ENCODE results near the gene CCNG2.

The CCNG2 gene

GRCh38 chr4:77145842-77146185 lies 11.2 kb upstream of the CCNG2 start:
- H3K4me3 ChIP-seq (ENCODE audit: low read depth, low read length) = no peak overlapping the region
- no peak for DNase-seq (ENCODE audit: low read depth)

DNA sequence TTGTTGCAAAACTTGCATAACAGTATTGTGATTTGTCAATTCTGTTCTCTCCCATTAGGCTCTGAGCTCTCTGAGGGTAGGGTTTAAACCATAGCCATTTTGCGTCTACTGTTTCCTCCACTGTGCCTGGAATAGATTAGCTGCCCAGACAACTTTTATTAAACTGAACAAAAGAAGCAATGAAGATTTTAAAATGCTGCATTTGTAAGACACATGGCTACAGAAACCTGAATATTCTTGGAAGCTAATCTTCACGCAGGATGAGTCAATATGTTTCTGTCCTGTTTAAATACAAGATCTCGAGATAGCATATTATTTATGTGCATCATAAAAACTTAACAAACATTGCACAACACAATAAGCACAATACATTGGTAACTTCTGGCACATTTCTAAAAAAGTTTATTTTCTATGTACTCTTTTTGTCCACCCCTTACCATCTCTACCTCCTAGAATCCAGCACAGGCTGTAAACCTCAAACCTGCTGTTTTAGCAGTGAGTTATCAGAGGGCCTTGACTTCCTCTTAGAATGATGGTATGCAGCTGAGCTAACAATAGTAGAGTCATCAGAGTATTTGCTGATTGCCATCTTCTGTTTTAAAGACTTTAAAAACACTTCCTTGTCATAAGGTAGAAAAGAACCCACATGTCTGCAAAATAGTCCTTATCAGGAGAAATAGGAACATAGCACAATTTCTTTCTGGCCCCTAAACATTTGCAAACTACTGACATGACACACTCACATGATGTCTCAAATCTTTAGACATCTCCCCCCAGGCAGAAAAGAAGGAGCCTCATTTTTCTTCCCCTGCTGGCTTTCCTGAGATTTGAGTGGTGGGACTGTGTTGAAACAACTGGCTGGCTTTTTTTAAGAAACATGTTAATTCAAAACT lies 10.6 kb upstream of the CCNG2 start:
- no peak for DNase-seq (ENCODE audit: low read depth)
- no peak overlapping the region for H3K4me3 ChIP-seq (ENCODE audit: low read depth, low read length)

DNA sequence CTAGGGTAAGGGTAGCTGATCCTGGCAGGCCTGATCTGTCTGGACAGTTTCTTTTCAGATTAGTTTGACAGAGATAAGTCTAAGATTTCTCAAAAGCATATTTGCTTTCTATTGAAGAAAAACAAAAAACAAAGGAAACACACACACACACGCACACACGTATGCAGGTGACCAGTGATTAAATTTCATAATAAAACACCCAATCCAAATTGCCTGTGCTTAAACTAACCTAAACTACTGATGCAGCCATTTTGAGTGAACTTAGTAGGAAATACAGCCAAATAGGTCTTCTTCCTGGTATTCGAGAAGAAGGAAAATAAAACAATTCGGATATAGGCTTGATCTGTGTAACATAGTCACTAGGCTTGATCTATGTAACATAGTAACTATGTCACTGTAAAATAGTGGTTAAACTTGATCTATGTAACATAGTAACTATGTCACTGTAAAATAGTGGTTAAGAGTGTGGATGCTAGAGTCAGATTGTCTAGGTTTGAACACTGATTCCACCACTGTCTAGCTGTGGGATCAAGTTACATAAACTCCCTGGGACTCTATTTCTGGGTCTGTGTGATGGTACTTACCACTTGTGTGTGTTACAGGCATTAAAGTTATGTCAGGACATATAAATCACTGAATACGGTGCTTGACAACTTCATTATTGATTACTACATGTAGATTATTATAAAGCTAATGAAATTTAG lies 9.8 kb upstream of the CCNG2 start:
- DNase-seq (ENCODE audit: low read depth) = no peak
- H3K4me3 ChIP-seq (ENCODE audit: low read depth, low read length) = no peak overlapping the region

DNA sequence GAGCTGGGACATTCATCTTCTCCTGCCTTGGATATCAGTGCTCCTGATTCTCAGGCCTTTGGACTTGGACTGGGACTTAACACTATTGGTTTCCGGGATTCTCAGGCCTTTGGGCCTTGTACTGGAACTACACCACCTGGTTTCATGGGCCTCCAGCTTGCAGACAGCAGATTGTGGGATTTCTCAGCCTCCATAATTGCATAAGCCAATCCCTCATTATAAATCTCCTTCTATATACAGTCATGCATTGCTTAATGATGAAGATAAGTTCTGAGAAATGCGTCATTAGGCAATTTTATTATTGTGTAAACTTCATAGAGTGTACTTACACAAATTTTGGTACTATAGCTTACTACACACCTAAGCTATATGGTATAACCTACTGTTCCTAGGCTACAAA lies 8.9 kb upstream of the CCNG2 start:
- DNase-seq (ENCODE audit: low read depth) = no peak

DNA sequence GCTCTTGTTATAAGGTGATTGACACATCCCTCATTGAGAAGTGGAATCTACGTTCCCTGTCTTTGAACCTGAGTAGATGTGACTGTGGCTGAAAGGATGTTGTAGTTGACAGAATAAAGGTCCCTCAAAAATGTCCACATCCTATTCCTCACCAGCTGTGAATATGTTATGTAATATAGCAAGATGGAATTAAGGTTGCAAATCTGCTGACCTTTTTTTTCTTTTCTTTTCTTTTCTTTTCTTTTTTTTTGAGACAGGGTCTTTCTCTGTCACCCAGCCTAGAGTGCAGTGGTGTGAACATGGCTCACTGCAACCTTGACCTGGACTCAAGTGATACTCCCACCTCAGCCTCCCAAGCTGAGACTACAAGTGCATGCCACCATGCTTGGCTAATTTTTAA lies 7.2 kb upstream of the CCNG2 start:
- H3K4me3 ChIP-seq (ENCODE audit: low read depth, low read length) = no peak overlapping the region

More for the DNA sequence above, 8.9 kb upstream of the CCNG2 start:
- H3K4me3 ChIP-seq (ENCODE audit: low read depth, low read length) = no peak overlapping the region

DNA sequence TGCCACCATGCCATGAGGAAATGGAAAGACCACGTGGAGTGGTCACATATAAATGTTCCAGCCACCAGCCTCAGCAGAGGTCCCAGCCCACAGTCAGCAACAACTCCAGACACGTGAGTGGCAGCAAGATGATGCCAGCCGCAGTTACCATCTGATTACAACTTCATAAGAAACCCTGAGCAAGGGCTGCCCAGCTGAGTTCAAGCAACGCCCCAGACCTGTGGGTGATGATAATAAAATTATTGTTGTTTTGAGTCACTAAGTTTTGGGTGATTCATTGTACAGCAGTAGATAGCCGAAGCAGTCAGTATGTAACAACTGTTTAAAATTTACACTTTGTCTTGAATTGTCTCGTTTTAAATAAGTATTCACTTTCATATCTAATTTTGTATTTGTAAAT lies 5.8 kb upstream of the CCNG2 start:
- DNase-seq (ENCODE audit: low read depth) = no peak
- H3K4me3 ChIP-seq (ENCODE audit: low read depth, low read length) = no peak overlapping the region

More for the DNA sequence above, 7.2 kb upstream of the CCNG2 start:
- no peak for DNase-seq (ENCODE audit: low read depth)

- DNase-seq (ENCODE audit: low read depth) = no peak
- no peak overlapping the region for H3K4me3 ChIP-seq (ENCODE audit: low read depth, low read length)
Measured at GRCh38 chr4:77152421-77152820, 4.6 kb upstream of the CCNG2 start.

DNA sequence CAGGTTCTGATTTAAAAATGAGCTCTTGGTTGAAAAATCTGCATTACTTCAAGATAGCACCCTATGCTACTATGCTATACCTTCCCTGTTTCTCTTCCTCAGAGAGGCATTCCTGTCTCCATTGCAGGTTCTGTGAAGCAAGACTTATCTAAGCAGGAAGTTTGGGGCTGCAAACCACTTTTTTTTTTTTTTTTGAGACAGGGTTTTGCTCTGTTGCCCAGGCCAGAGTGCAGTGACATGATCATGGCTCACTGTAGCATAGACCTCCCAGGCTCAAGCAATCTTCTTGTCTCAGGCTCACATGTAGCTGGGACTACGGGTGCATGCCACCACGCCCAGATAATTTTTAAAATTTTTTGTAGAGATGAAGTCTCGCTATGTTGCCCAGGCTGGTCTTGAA lies 4.0 kb upstream of the CCNG2 start:
- no peak overlapping the region for H3K4me3 ChIP-seq (ENCODE audit: low read depth, low read length)
- DNase-seq (ENCODE audit: low read depth) = no peak

GRCh38 chr4:77154065-77154464 lies 2.9 kb upstream of the CCNG2 start:
- no peak overlapping the region for H3K4me3 ChIP-seq (ENCODE audit: low read depth, low read length)
- DNase-seq (ENCODE audit: low read depth) = no peak

DNA sequence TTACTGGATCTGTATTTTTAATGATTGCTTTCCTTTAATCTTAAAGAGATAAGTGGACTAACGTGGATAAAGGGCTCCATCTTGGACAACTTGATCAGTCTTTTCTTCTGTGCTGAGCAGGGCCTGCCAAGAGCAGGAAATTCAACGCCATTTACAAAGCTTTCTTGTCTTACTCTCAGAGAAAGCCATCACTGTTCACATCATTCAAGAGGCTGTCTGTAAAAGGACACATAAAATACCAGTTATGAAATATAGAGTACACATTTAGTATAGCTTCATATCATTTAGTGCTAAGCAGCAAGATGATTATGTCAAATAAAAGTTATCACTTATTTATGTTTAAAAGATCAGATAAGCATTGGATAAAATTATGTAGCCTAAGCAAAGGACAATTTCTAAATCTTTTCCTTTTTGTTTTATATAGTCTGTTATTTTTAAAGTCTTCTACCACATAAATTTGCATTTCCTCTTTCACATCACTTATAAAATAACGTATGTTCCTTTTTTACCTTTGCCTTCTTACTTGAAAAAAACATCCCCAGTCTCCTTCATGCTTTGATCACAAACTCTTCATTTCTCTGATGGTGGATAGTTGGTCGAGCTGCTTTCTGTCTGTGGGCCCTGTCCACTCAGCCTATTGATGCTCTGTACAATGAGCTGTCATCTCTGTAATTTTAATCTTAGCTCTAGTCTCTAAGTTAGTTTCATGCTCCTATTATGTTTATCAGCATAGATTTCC lies 2.1 kb upstream of the CCNG2 start:
- H3K4me3 ChIP-seq (ENCODE audit: low read depth, low read length) = no peak overlapping the region
- no peak for DNase-seq (ENCODE audit: low read depth)

DNA sequence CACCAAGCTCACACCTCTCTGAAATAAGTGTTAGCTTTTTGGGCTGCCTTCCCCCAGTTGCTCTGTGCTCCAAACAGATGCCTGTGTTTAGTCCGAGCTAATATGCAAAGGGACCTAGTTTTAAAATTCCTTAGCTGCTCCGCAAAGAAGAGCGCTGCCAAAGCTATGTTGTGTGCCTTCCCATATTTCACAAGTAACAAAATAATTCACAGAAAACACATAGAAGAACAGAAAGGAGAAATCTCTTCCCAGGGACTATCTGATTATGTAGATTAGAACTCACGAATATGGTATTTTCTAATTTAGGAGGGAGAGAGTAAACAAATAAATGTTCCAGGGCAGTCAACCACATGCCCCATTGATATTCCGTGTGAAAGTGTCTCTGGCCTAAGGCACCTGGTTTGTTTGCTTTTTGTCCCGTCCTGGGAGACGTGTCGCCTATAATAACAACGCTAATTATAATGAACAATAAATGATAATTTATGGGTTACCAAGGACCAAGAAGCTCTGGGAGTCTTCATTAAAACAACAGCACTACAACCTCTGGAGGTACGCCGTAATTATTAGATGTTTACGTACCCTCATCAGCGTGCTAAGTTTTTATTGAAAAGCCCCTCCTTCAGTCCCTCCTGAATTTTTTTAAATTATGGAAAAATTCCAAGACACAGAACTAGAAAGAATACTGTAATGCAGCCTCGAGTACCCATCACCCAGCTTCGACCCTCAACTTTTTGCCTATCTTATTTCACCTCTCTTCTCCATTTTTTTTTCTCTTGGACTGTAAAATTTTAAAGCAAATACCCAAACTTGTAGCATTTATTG lies 1.2 kb upstream of the CCNG2 start:
- no peak for DNase-seq (ENCODE audit: low read depth)
- H3K4me3 ChIP-seq (ENCODE audit: low read depth, low read length) = peak overlapping the region; percentile 87

DNA sequence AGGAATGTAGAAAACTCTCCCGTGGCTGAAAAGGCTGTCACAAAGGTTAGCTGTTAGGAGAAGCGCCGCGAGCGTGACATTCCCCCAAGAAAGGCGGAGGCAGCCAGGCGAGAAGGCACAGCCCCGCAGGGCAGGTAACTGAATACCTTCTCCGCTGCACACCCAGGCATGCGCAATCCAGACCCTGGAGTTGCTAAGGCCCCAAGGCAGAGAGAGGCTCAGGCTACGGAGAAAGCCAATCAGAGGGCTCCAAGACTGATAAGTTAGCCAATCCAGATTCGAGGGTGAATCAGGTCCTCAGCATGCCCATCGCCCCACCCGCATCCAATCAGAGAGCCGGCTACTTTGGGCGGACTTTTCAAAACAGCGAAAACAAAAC lies 485 bp upstream of the CCNG2 start:
- peak overlapping the region; percentile 87 for H3K4me3 ChIP-seq (ENCODE audit: low read depth, low read length)
- peak; percentile 99 for DNase-seq (ENCODE audit: low read depth)

- peak overlapping the region; percentile 87 for H3K4me3 ChIP-seq (ENCODE audit: low read depth, low read length)
- peak; percentile 65 for DNase-seq (ENCODE audit: low read depth)
Measured at GRCh38 chr4:77157859-77158486, 966 bp downstream of the CCNG2 start.

DNA sequence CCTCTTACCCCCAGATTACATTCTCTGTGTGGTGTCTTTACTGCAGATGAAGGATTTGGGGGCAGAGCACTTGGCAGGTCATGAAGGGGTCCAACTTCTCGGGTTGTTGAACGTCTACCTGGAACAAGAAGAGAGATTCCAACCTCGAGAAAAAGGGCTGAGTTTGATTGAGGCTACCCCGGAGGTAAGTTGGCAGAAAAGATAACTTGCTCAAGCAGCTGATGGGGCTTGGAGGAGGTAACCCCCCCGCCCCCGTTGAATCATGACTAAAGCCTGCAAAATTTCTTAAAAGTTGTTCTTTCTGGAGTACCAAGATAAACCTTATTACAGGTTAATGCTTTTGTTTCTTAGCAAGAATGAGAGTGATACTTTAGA lies 1.5 kb downstream of the CCNG2 start:
- no peak for DNase-seq (ENCODE audit: low read depth)
- peak overlapping the region; percentile 87 for H3K4me3 ChIP-seq (ENCODE audit: low read depth, low read length)

DNA sequence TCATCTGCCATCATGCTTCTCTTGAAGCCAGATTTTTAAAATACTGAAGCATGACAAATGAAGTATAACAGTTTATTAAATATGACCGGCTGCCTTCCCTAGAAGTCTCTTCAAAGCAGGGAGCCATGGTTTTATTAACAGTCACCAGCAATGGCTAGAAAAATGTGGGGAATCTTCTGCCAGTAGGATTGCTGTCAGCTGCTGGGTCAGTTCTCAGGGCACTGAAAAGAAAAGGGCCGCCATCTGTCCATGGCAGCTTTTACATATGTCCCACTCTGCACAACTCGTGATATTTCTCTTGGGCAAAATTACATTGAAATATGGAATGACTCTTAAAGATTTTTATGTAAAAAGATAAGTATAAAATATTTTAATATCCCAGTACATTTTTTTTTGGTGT lies 2.8 kb downstream of the CCNG2 start:
- no peak for DNase-seq (ENCODE audit: low read depth)
- H3K4me3 ChIP-seq (ENCODE audit: low read depth, low read length) = peak overlapping the region; percentile 87

GRCh38 chr4:77163641-77164040 lies 6.6 kb downstream of the CCNG2 start:
- no peak for DNase-seq (ENCODE audit: low read depth)
- H3K4me3 ChIP-seq (ENCODE audit: low read depth, low read length) = no peak overlapping the region

- H3K4me3 ChIP-seq (ENCODE audit: low read depth, low read length) = no peak overlapping the region
- DNase-seq (ENCODE audit: low read depth) = no peak
Measured at GRCh38 chr4:77167173-77167572, 10.2 kb downstream of the CCNG2 start.

GRCh38 chr4:77167866-77168265 lies 10.9 kb downstream of the CCNG2 start:
- no peak overlapping the region for H3K4me3 ChIP-seq (ENCODE audit: low read depth, low read length)
- no peak for DNase-seq (ENCODE audit: low read depth)

- H3K4me3 ChIP-seq (ENCODE audit: low read depth, low read length) = no peak overlapping the region
- peak; percentile 67 for DNase-seq (ENCODE audit: low read depth)
Measured at GRCh38 chr4:77169481-77169880, 12.5 kb downstream of the CCNG2 start.
